H1 (cell line): ENCODE results near the gene FAM221B. TPM values are rescaled to one million over a fixed set of nuclear protein-coding genes. Genes with fewer than 3 reads are reported as not detected.

Experiments used
- CHD7 ChIP-seq: fragments of 300-600 bp; sonication (generic); IDR thresholded peaks from 2 replicates; pipeline ENCODE4 v1.7.1; 2012; ENCODE audit warnings: low read length, moderate library complexity, mild to moderate bottlenecking, inconsistent platforms; ENCODE audit not compliant: insufficient replicate concordance
- E2F6 ChIP-seq: IDR thresholded peaks from 2 replicates; pipeline ENCODE4 v1.6.1; 2012; ENCODE audit warnings: inconsistent platforms
- JUN ChIP-seq: IDR thresholded peaks from 2 replicates; pipeline ENCODE4 v1.6.1; 2011; ENCODE audit warnings: low read depth, mild to moderate bottlenecking, improper control_type of control experiment, low read length
- RAD21 ChIP-seq, 2 experiments: IDR thresholded peaks in 1 of 2; conservative IDR thresholded peaks in 1 of 2; 2 replicates each; pipeline ENCODE4 v1.6.1; 2011; ENCODE audit warnings: low read depth in 2 of 2, low read length in 2 of 2, improper control_type of control experiment in 1 of 2, inconsistent platforms in 1 of 2, mild to moderate bottlenecking in 1 of 2, moderate library complexity in 1 of 2
- RBBP5 ChIP-seq: IDR thresholded peaks from 2 replicates; pipeline ENCODE4 v1.7.1; 2012; ENCODE audit warnings: low read depth, mild to moderate bottlenecking, inconsistent platforms, low read length, moderate library complexity, borderline replicate concordance
- RNF2 ChIP-seq: fragments of 200-900, 300-1000 bp; sonication (generic); IDR thresholded peaks from 2 replicates; pipeline ENCODE4 v1.7.1; 2016; ENCODE audit warnings: borderline replicate concordance, low read depth, mild to moderate bottlenecking, antibody characterized with exemption, low read length; ENCODE audit not compliant: poor library complexity, severe bottlenecking; ENCODE audit errors: missing control alignments
- SP4 ChIP-seq: IDR thresholded peaks from 2 replicates; pipeline ENCODE4 v1.6.1; 2012; ENCODE audit warnings: low read length, inconsistent platforms
- TCF12 ChIP-seq: IDR thresholded peaks from 2 replicates; pipeline ENCODE4 v1.6.1; 2011; ENCODE audit warnings: low read depth, mild to moderate bottlenecking, low read length
- YY1 ChIP-seq: IDR thresholded peaks from 2 replicates; pipeline ENCODE4 v1.6.1; 2011; ENCODE audit warnings: low read depth, mild to moderate bottlenecking, low read length
- polyA plus RNA-seq, 7 experiments: library from polyadenylated mRNA; depleted of rRNA in 3 of 7; stranded (reverse) in 5 of 7; unstranded in 2 of 7; fragments of >200 nt in 5 of 7; fragments of 200-250 nt in 2 of 7; gene quantifications; 1 replicate in 5 of 7; 2 replicates in 1 of 7; 4 replicates in 1 of 7; pipeline versions ENCODE4 v1.2.1 to v1.2.3, GENCODE V29; 2011 to 2013; ENCODE audit warnings: missing spikeins in 2 of 7, mixed read lengths in 2 of 7
- total RNA-seq: library from RNA; stranded (reverse); fragmentation: NEBNext Ultra II Directional; extraction: Animal tissue kit (Norgen Biotek cat#: 25700); gene quantifications from 2 replicates; pipeline ENCODE4 v1.2.1, GENCODE V29; 2021
- TF ChIP-seq, protein P1 (sequence below): IDR thresholded peaks from 2 replicates; pipeline ENCODE4 v1.6.1; 2012; ENCODE audit warnings: inconsistent platforms

FAM221B gene
- total and polyA plus RNA-seq, 2 of the 8 experiments (the other 6 are each of a cell fraction or from before 2014, with no cell fraction given): not detected

DNA sequence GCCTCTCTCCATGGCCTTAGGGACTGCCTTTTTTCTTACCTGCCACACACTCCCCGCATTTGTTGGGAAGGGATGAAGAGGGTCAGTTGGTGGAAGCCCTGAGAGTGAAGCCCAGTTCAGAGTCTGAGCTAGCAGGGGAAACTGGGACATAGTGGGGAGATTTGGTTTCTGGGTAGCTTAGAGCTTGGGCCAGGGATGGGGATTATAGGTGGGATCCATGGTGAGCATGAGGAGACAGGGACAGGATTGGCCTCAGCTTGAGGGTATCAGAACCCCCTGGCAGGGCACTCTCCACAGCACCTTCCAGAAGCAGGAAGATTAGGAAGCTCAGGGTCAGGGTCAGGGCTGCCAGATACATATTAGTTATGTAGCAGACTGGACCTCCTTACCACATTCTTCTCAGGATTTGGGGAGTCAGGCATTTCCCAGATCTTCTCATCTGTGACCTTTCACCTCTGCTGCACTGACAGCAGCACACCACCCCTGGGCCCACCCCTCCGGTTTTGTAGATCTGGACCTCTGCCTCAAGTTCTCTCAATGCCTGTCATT is 23.8 kb upstream of the FAM221B start (continued):
- TF ChIP-seq CHD7 (no peak), E2F6 (no peak), SP4 (no peak), TCF12 (no peak), YY1 (no peak), RNF2 (no peak), JUN (no peak), RBBP5 (no peak), RAD21 (IDR thresholded peaks at IDR 0.05 in 1 of 2, conservative IDR thresholded peaks at IDR 0.05 in 1 of 2; ENCODE audit: low read depth in 2 of 2, low read length in 2 of 2) (no peak)
- TF ChIP-seq, protein P1, sequence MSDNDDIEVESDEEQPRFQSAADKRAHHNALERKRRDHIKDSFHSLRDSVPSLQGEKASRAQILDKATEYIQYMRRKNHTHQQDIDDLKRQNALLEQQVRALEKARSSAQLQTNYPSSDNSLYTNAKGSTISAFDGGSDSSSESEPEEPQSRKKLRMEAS: no peak
